Stimulated activated CD8-positive, alpha-beta memory T cell treated with anti-CD3 and anti-CD28 coated beads, Interleukin-15, amount 100 ng/mL, for 4 hours (primary cell): ENCODE measurements around the gene STX16.
A peak's percentile ranks its signal among the peaks of the same experiment; 100 is the strongest.

Source experiments
- DNase-seq, 2 donors: peaks; one replicate each; pipeline ENCODE4 v3.0.0-alpha.2; 2020; ENCODE audit warnings: low read depth in 2 of 2

STX16 gene, protein sequence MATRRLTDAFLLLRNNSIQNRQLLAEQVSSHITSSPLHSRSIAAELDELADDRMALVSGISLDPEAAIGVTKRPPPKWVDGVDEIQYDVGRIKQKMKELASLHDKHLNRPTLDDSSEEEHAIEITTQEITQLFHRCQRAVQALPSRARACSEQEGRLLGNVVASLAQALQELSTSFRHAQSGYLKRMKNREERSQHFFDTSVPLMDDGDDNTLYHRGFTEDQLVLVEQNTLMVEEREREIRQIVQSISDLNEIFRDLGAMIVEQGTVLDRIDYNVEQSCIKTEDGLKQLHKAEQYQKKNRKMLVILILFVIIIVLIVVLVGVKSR

DNA sequence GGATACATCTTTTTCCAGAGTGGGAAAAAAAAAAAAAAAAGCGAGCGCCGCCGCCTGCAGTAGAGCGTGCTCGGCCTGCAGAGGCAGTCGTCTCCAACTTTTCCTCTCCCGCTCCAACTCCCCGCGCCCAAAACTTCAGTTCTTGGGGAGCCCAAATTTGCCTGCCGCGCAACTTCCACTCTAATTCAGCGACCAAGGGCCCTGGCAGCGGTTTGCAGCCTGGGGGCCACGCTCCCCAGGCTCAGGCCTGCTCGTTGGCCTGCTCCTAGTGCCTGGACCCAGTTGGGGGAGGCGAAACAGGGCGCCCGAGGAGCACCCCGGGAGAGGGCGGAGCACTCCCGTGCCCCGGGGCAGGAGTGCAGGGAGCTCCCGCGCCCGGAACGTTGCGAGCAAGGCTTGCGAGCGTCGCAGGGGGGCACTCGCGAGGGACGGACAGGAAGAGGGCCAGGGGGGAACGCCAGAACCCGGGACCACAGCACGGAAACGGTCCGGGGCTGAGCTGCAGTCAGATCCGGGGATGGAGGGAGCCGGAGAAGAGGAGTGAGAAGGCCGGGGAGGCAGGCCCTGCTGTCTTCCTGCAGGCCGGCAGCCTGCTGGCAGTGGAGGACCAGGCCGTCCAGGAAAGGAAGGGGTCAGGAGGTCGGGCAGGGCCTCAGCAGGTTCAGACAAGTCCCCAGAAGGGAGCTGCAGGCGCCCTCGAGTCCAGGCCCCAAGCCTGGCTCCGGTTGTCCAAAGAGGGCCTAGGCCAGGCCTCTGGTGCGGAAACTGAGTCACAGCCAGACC lies at the start of gene STX16:
STX16 (plus strand) TSS at position 508 of the 783 bp plus-strand sequence. CDS start 724 bp downstream, outside the sequence.
- DNase-seq, result peak; percentile 74 to 76

DNA sequence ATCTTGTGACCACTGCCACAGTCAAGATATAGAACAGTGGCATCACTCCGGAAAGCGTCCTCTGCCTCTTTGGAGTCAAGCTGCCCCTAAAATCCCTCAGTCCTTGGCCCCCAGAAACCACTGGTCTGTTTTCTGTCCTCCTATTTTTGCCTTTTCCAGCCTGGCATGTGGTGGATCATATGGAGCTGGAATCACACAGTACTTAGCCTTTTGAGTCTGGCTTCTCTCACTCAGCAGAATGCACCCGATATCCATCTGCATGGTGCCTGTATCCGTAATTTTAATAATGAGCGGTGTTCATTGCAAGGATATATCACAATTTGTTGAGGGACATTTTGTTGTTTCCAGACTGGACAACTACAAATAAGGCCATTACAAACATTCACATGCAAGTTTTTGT lies 49.0 kb upstream of the STX16 start:
- no peak for DNase-seq

DNA sequence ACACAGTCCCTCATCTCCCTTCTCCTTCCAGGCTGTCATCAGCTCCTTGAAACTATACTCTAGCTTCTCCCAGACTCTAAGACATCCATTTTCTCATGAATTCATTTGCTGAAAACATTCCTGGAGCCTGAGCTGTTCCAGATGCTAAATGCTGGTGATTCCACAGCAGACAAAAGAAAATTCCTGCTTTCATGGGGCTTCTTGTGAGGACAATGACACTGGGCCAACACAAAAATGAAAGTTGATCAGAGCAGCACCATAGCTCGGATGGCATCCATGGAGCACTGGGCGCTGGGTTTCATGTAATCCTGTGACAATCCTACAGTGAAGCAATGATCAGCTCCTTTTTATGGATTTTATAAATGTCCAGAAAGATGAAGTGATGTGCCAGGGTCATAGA lies 47.4 kb upstream of the STX16 start:
- no peak for DNase-seq

DNA sequence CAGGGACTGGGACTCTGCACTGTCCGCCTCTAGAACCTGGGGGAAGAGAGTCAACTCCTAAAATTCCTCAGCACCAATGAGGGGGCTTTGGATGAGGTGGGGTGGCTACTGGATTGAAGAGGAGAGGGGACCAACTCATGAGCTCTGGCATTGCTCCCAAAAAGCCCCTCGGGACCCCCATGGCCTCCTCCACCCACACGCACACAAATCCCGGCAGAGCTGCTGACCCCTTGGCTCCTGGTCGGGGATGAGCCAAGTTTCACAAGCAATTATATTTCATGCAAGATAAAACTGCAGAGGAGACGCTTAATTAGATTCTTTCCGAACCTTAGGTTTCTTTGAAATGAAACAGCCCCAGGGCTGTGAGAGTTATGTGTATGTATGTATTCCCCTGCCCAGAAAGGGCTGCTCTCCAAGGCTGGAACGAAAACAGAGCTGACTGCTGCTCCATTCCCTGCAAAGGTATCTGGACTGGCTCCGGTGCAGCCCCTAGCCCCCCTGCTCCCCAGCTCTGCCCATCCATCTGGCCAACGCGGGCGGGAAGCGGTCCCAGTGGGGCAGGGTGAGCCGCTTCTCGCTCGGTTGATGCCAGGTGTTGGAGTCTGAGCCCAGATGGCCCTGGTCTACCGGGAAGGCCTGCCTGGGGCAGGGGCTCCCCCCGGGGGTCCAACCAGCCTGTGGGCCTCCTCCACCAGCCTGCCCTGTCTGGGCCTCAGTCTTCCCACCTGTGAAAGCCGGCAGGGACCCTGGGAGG lies 46.8 kb upstream of the STX16 start:
- no peak for DNase-seq

DNA sequence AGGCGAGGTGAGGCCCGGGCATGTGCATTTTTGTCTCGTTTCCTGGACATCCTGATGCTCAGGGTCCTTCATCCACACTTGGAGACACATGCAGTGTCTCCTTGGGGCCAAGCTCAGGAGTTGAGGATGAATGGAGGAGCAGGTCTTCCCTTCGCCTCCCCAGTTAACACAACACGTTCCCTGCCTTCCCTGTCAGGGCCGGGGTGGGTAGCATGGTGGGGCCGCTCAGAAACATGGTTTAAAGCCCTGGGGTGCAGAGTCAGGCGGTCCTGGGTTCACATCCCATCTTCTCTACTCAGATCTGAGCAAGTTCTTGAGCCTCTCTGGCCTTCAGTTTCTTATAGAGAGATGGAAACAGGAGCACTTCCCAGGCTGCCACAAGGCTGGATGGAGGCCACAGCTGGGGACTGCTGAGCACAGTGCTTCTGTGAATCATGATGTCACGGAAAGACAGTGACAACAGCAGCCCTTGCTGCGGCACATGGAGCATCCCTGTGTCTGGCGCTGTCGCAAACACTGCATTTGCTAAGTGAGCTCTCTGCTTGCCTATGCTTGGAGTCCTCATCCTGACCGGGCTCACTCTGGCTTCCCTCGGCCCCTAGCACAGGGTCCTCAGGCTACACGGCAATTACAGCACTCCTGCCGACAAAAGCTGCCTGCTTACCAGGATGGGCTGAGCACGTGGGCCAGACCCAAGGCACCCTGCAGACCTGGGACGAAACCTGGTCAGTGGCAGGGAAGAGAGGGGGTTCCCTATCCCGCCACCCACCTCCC lies 45.6 kb upstream of the STX16 start:
- no peak for DNase-seq

DNA sequence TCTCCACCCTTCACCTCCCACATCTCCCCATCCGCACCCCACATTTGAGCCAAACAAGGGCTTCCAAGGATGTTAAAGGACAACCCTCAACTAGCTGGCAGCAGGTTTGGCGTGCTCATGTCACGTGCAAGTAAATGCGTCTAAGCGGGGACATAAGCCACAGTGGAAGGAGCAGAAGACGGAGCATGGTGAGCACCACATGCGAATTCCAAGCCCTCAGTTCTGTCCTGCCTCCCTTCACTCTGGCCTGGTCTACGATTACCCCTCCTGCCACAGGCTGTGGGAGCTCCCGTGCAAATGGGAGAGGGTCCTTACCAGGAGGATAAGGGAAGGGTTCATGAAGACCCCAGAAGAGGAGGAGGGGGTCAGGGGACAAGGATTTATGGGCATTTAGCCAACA lies 44.9 kb upstream of the STX16 start:
- DNase-seq, result no peak

DNA sequence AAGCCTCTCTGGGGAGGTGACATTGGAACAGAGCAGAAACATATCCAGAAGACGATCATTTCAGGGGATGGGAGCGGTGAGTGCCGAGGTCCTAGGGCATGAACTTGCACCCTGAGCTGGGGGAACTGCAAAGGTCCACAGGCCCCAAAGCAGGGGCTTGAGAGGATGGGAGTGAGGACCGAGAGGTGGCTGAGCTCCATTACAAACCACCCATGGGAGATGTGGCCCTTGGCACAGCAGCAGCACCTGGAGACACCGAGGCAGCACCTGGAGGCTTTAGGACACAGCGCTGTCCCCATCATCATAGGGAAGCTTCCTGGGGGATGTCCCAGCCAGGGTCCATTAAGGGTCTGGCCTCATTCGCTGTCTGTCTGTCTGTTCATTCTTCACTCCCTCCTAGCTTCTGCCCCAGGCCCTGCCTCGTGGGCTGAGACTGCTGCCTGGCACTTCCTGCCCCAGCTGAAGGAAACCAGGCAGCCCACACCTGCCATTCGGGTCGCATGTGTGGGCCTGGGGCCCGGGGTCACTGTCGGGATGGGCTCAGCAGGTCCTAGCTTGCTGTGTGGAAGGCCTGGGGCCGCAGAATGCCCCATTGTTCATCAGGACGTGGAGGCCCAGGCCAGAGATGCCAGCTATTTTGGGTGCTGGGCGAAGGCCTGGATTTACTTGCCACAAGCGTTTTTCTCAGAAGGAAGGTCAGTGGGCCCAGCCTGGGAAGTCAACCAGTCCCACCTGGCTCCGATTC lies 42.8 kb upstream of the STX16 start:
- no peak for DNase-seq

DNA sequence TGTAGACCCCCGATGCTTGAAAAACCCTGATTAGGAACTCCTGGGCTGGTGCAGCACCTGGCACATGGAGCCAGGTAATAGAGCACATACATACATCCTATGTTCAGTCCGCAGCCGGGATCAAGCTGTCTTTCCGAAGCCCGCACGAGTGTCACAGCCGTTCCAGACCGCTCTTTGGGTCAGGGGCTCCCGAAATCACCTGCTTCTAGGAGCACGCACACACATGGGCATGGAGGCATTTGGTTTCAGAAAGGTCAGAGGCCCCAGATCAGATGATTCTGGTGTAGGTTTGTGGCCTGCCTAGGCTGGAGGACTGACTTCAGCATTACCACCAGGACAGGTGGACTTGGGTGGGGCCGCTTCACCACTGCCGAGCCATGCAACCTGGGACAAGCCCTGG lies 42.1 kb upstream of the STX16 start:
- no peak for DNase-seq

DNA sequence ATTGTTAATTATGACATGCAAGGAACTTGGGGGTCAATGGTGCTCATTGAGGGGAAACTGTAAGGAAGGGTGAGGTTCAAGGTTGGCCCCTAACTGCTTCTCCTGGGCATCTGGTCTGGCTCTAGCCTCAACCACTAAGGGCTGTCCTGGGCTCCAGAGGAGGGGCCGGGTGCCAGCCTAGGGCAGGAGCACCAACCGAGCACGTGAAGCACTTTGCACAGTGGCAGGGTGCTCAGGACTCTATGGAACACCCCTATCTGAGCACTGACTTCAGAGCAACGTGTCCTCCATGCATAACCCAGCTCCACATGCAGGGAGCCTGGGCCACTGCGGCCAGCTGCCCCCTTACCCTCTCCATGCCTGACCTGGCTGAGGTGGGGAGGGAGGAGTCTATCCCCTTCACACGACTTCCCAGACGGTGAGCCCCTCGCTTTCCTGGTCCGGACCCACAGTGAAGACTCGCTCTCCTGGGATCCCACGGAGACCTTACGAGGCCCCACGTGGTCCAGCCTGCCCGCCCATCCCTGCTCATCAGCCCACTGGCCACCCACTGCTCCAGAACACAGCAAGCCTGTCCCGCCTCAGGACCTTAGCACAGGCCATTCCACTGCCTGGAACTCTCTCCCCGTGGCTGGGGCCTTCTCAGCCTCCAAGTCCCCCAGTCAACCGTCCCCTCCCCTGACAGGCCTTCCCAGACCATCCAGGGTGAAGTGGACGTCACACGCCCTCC lies 40.8 kb upstream of the STX16 start:
- no peak for DNase-seq

DNA sequence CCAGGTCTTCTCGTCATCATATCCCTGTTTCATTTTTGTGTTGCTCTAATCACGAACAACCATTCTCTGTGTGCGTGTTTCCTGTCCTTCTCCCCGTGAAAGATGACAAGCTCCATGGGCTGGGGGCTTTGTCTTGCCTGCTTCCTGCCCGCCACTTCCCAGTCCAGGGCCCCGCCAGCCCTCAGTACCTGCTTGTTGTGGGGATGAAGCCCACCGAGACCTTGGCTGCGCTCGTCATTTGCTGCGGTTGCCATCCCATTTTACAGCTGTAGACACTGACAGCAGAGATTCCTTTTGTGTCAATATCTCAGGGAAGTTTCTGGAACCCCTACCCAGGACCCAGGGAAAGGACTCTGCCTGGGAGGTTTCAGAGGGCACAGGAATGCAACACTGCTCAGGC lies 40.3 kb upstream of the STX16 start:
- no peak for DNase-seq

DNA sequence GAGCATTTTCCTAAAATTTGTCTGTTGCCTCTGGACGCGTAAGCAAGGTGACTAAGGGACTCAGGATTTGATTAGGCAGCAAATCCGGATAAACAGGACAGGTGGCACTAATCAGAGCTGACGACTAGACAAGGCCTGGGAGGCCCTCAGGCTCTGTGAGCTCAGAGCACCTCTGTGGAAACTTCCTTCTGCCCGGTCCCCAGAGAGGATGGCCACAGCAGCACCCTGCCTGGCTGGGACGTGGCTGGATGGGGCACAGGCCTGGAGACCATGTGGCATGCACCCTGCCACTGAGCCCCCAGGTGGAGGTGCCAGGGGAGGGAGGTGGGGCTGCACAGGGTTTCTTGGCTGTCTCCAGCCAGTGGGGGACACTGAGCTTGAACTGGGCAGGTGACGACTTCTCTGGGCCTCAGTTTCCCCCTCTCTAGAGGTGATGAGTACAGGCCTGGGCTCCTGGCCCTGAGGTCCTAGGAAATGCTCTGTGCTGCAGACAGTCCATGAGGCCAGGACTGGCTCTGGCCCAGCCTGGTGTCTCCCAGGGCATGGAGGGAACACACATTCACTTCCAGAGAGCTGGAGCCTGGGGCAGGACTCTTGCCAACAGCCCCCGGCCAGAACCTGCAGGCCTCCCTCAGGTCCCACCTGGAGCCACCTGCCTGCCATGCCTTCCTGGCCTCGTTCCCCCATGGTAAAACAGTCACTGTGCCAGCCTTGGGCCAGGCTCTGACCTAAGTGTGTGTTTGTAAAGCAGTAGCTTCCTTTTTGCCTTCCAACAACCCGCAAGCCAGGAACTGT lies 39.6 kb upstream of the STX16 start:
- no peak for DNase-seq

DNA sequence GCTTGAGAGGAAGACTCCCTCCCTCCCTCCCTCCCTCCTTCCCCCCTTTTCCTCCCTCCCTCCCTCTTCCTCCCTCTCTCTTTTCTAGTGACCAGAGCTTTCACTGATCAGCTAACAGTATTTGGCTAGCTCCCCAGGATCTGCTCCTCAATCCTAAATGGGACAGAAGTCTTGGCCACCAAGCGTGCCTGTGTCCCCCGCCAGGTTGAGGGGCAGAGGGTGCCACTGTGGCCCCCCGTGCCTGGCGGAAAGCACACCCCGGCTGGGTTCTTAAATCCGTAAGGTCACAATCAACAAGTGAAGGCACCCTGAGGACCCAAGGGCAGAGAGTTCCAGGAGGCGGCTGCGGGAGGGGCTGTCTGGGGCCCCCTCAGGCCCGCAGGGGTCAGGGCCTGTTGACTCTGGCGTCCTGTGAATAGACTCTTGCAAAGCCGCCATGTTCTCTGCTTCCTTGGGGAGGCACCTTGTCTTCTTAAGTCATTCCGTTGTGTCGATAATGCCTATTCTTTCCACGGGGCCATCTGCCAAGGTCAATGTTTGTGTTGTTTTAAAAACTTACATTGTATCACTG lies 38.9 kb upstream of the STX16 start:
- DNase-seq, result no peak

DNA sequence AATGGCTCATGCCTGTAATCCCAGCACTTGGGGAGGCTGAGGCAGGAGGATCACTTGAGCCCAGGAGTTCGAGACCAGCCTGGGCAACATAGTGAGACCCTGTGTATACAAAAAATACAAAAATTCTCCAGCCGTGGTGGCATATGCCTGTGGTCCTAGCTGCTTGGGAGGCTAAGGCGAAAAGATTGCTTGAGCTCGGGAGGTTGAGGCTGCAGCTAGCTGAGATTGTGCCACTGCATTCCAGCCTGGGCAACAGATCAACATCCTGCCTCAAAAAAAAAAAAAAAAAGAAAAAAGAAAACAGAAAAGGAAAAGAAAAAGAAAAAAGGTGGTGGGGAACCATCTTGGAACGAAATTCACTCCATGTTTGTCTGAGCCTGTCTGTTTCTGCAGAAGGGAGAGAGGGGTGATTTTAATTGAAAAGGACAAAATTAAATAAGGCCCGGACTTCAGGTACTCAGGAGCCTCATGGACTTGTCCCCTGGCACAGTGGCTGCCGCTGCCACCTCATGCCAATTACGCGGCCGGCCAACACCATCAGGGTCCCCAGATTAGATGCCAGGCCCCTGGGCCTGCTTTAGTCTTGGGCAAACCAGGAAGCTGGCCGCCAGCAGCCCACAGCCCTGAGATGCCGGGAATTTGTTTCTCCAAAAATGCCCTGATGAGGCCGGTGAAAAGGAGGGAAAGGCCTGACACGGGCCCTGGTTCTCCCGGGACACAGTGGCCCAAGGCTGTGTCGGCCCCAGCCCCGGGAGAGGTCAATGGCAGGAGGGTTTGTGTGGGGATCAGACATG lies 37.8 kb upstream of the STX16 start:
- DNase-seq, result no peak

DNA sequence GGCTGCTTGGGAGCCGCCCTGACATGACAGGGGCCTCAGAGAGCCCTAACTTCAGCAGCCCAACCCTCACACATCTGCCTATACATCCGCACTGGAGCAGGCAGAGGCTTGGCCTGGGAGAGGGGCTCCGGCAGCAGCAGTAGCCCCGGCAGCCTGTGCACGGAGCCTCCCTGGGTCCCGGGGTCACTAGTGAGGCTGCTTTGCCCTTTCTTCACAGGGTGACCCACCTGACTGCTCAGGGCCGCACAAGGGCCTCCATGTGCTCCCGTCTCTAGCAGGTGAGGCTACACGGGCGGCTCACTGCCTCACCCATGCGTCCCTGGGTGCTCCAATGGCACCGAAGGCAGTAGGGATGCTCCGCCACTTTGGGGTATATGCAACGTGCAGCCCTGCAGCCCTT lies 36.7 kb upstream of the STX16 start:
- no peak for DNase-seq

DNA sequence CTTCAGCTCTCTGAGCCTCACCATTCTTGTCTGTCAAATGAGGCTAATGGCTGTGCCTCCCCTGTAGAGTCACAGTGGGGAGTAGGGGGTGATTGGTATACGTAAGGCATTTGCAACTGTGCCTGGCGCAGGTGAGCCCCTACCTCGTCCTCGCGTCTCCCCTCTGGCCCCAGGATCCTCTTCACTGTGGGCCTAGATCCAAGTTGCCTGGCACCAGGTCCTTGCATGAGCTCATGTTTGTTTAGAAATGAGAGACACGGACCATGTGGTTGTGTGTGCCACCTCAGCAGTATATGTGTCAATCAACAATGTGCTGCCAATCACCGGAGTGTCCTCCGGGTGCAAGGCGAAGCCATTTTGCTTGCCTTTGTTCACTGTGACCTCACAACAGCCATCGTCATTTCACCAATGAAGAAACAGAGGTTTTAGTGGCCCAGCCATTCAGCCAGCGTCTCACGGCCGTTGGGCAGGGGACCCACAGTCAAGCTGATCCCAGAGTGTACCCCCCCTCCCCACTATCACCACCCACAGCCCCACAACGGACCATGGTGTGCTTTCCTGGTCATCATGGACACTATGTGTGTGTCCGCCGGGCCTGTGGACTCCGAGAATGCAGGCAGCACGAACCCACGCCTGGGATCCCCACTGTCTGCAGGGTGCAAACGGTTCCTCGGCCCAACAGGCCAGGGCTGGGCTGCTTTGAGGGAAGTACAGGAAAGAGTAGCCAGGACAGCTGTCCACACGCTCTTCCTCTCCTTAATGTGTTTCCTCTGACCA lies 35.9 kb upstream of the STX16 start:
- DNase-seq, result no peak

DNA sequence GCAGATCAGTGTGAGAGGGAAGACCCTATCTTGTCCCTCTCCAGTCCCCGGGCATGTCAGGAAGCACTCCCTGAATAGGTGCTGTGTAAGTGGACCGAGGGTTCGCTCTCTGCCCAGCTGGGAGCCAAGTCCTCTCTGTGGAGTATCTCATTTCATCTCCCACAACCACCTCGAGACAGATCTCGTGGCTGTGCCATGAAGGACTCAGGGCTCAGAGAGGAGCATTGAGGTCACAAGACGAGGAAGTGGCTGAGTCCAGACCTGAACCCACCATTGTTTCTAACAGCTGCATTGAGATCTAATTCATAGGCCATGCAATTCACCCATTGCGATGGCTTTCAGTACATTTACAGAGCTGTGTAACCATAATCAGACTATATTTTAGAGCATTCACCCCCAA lies 34.7 kb upstream of the STX16 start:
- no peak for DNase-seq

DNA sequence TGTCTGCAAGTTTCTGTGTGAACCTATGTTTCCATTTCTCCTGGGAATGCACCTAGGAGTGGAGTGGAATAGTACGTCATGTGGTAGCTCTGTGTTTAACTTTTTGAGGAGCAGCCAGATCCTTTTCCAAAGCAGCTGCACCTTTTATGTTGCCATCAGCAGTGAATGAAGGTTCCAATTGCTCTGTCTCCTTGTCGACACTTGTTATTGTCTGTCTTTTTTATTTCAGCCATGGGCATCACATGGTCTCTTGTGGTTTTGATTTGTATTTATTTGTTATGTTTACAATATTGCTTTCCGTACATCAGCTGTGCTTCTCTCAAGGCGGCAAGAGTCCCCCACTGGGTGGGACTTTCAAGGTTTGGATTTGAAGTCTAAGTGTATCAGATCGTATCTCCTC lies 33.9 kb upstream of the STX16 start:
- no peak for DNase-seq
